ENCODE data around the gene CD302.

GRCh38 chr2:159750873-159751272 is 47.1 kb downstream of the CD302 start:
- TF ChIP-seq, protein P1, sequence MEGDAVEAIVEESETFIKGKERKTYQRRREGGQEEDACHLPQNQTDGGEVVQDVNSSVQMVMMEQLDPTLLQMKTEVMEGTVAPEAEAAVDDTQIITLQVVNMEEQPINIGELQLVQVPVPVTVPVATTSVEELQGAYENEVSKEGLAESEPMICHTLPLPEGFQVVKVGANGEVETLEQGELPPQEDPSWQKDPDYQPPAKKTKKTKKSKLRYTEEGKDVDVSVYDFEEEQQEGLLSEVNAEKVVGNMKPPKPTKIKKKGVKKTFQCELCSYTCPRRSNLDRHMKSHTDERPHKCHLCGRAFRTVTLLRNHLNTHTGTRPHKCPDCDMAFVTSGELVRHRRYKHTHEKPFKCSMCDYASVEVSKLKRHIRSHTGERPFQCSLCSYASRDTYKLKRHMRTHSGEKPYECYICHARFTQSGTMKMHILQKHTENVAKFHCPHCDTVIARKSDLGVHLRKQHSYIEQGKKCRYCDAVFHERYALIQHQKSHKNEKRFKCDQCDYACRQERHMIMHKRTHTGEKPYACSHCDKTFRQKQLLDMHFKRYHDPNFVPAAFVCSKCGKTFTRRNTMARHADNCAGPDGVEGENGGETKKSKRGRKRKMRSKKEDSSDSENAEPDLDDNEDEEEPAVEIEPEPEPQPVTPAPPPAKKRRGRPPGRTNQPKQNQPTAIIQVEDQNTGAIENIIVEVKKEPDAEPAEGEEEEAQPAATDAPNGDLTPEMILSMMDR (IDR thresholded peaks at IDR 0.05) = no peak
- TF ChIP-seq POLR2A (IDR thresholded peaks at IDR 0.05) = no peak
